Tongue (tissue), 2 donors: ENCODE results near the gene WDR13. TPM values are rescaled to one million over a fixed set of nuclear protein-coding genes. Genes with fewer than 3 reads are reported as not detected.
"Not testable (repeated sequence)": the region's sequence is repeated elsewhere in the genome, so short reads cannot be mapped to it uniquely, and the experiment has no call there.

Experiments used
- DNase-seq: peaks from one replicate; pipeline ENCODE4 v3.0.0-alpha.2; 2015
- total RNA-seq: library from RNA; depleted of rRNA; stranded (reverse); fragments of >200 nt; gene quantifications from one replicate; pipeline ENCODE4 v1.2.3, GENCODE V29; 2014

The WDR13 gene
- total RNA-seq, 1 donor from 2014 or later, result 100 TPM

- DNase-seq, result no peak
Observed at GRCh38 chrX:48595929-48596328, 1.4 kb upstream of the WDR13 start.

GRCh38 chrX:48598614-48599013, 1.3 kb downstream of the WDR13 start:
- no peak for DNase-seq

- DNase-seq, result no peak
Observed at GRCh38 chrX:48599341-48599740, 2.0 kb downstream of the WDR13 start.

- DNase-seq, result no peak
Observed at GRCh38 chrX:48600226-48600625, 2.9 kb downstream of the WDR13 start.

- no peak for DNase-seq
Observed at GRCh38 chrX:48601741-48602394, 4.6 kb downstream of the WDR13 start.

GRCh38 chrX:48604701-48605100, 7.4 kb downstream of the WDR13 start:
- no peak for DNase-seq

- no peak for DNase-seq
Observed at GRCh38 chrX:48606091-48606490, 8.8 kb downstream of the WDR13 start.

- DNase-seq, result no peak
Observed at GRCh38 chrX:48611703-48612102, 14.4 kb downstream of the WDR13 start.

- no peak for DNase-seq
Observed at GRCh38 chrX:48613502-48614160, 16.3 kb downstream of the WDR13 start.

- DNase-seq, result no peak
Observed at GRCh38 chrX:48616576-48616975, 19.3 kb downstream of the WDR13 start.

GRCh38 chrX:48617542-48618340, 20.4 kb downstream of the WDR13 start:
- DNase-seq, result no peak

- no peak for DNase-seq
Observed at GRCh38 chrX:48626401-48627298, 29.4 kb downstream of the WDR13 start.

- peak; percentile 92 for DNase-seq
Observed at GRCh38 chrX:48631376-48632090, 34.2 kb downstream of the WDR13 start.

- DNase-seq, result no peak
Observed at GRCh38 chrX:48632207-48632606, 34.9 kb downstream of the WDR13 start.

GRCh38 chrX:48636301-48636700, 39.0 kb downstream of the WDR13 start:
- no peak for DNase-seq

GRCh38 chrX:48636776-48637175, 39.5 kb downstream of the WDR13 start:
- DNase-seq, result no peak

GRCh38 chrX:48645669-48646068, 48.4 kb downstream of the WDR13 start:
- no peak for DNase-seq

GRCh38 chrX:48648336-48648751, 51.1 kb downstream of the WDR13 start:
- DNase-seq, result peak; percentile 87

GRCh38 chrX:48649102-48649501, 51.8 kb downstream of the WDR13 start:
- DNase-seq, result no peak

- DNase-seq, result not testable (repeated sequence)
Observed at GRCh38 chrX:48652055-48652579, 54.8 kb downstream of the WDR13 start.

- not testable (repeated sequence) for DNase-seq
Observed at GRCh38 chrX:48654746-48655145, 57.5 kb downstream of the WDR13 start.
